Effector memory CD8-positive, alpha-beta T cell (primary cell): ENCODE data around the gene SPDYE3.
"Not testable (repeated sequence)": the region's sequence is repeated elsewhere in the genome, so short reads cannot be mapped to it uniquely, and the experiment has no call there.

Experiments used
- ATAC-seq: fragments of 150-1000 bp; cut with Tn5 transposase; replicated peaks from 2 replicates; pipeline ENCODE4 v1.10.0; 2021; ENCODE audit warnings: mild to moderate bottlenecking, moderate library complexity
- DNase-seq, 3 experiments: peaks; one replicate each; pipeline ENCODE4 v3.0.0; 2021
- H3K27ac Mint-ChIP-seq, 2 donors: one replicate each; pipeline ENCODE4 v1.8.0; 2022; ENCODE audit warnings: mild to moderate bottlenecking in 2 of 2, mixed read lengths in 2 of 2, moderate library complexity in 2 of 2
- H3K27me3 Mint-ChIP-seq, 2 donors: one replicate each; pipeline ENCODE4 v1.8.0; 2022; ENCODE audit warnings: mixed read lengths in 2 of 2
- H3K36me3 Mint-ChIP-seq: one replicate; pipeline ENCODE4 v1.8.0; 2022; ENCODE audit warnings: mild to moderate bottlenecking, moderate library complexity, mixed read lengths; ENCODE audit not compliant: insufficient read depth
- H3K4me1 Mint-ChIP-seq, 2 donors: one replicate each; pipeline ENCODE4 v1.8.0; 2022; ENCODE audit warnings: low read depth in 2 of 2, mixed read lengths in 2 of 2
- H3K4me3 Mint-ChIP-seq, 2 donors: one replicate each; pipeline ENCODE4 v1.8.0; 2022; ENCODE audit warnings: mild to moderate bottlenecking in 2 of 2, mixed read lengths in 2 of 2, moderate library complexity in 2 of 2
- H3K9me3 Mint-ChIP-seq, 2 donors: one replicate each; pipeline ENCODE4 v1.8.0; 2022; ENCODE audit warnings: mixed read lengths in 2 of 2

The SPDYE3 gene

GRCh38 chr7:100348805-100349204 is 41.3 kb downstream of the SPDYE3 start:
- peaks cover 31 to 36% of the 10 kb centered on the region in 2 donors for H3K4me1 Mint-ChIP-seq
- H3K4me3 Mint-ChIP-seq: no peak overlapping the region
- no peak for ATAC-seq
- peak overlapping the region; percentile 16 to 49 for H3K27ac Mint-ChIP-seq
- no peaks in the 10 kb centered on the region for H3K9me3 Mint-ChIP-seq
- peaks cover 76% of the 10 kb centered on the region for H3K36me3 Mint-ChIP-seq
- no peaks in the 10 kb centered on the region for H3K27me3 Mint-ChIP-seq
- DNase-seq: no peak

- Mint-ChIP-seq H3K27me3 (no peaks in the 10 kb centered on the region), H3K4me1 (peaks cover 26 to 35% of the 10 kb centered on the region in 2 donors), H3K36me3 (peaks cover 76% of the 10 kb centered on the region), H3K27ac (peak overlapping the region; percentile 8 to 94), H3K4me3 (no peak overlapping the region), H3K9me3 (no peaks in the 10 kb centered on the region)
- ATAC-seq (no peak), DNase-seq (no peak)
Measured at GRCh38 chr7:100349757-100350156, 42.3 kb downstream of the SPDYE3 start.

- Mint-ChIP-seq H3K27ac (peak overlapping the region; percentile 94), H3K9me3 (no peaks in the 10 kb centered on the region), H3K36me3 (peaks cover 84% of the 10 kb centered on the region), H3K4me3 (peak overlapping the region; percentile 91 to 95), H3K27me3 (no peaks in the 10 kb centered on the region), H3K4me1 (peaks cover 28 to 32% of the 10 kb centered on the region in 2 donors)
- ATAC-seq: peak; percentile 24
- no peak for DNase-seq
Measured at GRCh38 chr7:100351657-100352058, 44.2 kb downstream of the SPDYE3 start.

GRCh38 chr7:100352230-100352781 is 44.8 kb downstream of the SPDYE3 start:
- Mint-ChIP-seq H3K27ac (peak overlapping the region; percentile 94), H3K36me3 (peaks cover 84% of the 10 kb centered on the region)

GRCh38 chr7:100352984-100353684 is 45.6 kb downstream of the SPDYE3 start:
- H3K4me3 Mint-ChIP-seq: peak overlapping the region; percentile 91 to 95
- DNase-seq (no peak), ATAC-seq (no peak)
- peak overlapping the region; percentile 94 for H3K27ac Mint-ChIP-seq
- H3K36me3 Mint-ChIP-seq: peaks cover 84% of the 10 kb centered on the region
- no peaks in the 10 kb centered on the region for H3K27me3 Mint-ChIP-seq
- peaks cover 28 to 32% of the 10 kb centered on the region in 2 donors for H3K4me1 Mint-ChIP-seq
- H3K9me3 Mint-ChIP-seq: no peaks in the 10 kb centered on the region

More at GRCh38 chr7:100352230-100352781, 44.8 kb downstream of the SPDYE3 start:
- not testable (repeated sequence) for H3K9me3 Mint-ChIP-seq, H3K27me3 Mint-ChIP-seq
- ATAC-seq (peak; percentile 89), DNase-seq (peak in 2 of 3 experiments; percentile 35 to 38)
- Mint-ChIP-seq H3K4me3 (peak overlapping the region; percentile 91 to 95), H3K4me1 (peaks cover 28 to 32% of the 10 kb centered on the region in 2 donors)

GRCh38 chr7:100353685-100354330 is 46.3 kb downstream of the SPDYE3 start:
- Mint-ChIP-seq H3K9me3 (no peaks in the 10 kb centered on the region), H3K36me3 (peaks cover 84% of the 10 kb centered on the region), H3K27ac (peak overlapping the region; percentile 94), H3K27me3 (no peaks in the 10 kb centered on the region), H3K4me1 (peaks cover 28 to 32% of the 10 kb centered on the region in 2 donors), H3K4me3 (peak overlapping the region; percentile 91 to 95)
- DNase-seq (peak in 2 of 3 experiments; percentile 27 to 28), ATAC-seq (peak; percentile 55)

- no peak for ATAC-seq
- peaks cover 27 to 29% of the 10 kb centered on the region in 2 donors for H3K4me1 Mint-ChIP-seq
- no peaks in the 10 kb centered on the region for H3K27me3 Mint-ChIP-seq
- H3K4me3 Mint-ChIP-seq: no peak overlapping the region
- H3K27ac Mint-ChIP-seq: peak overlapping the region; percentile 77 to 94
- peaks cover 99% of the 10 kb centered on the region for H3K36me3 Mint-ChIP-seq
- H3K9me3 Mint-ChIP-seq: no peaks in the 10 kb centered on the region
- no peak for DNase-seq
Measured at GRCh38 chr7:100356416-100357068, 49.0 kb downstream of the SPDYE3 start.

GRCh38 chr7:100357131-100357561 is 49.6 kb downstream of the SPDYE3 start:
- H3K36me3 Mint-ChIP-seq: peaks cover 99% of the 10 kb centered on the region

GRCh38 chr7:100358027-100358856 is 50.7 kb downstream of the SPDYE3 start, which contains the start of gene PILRB:
Gene PILRB (plus strand): TSS chr7:100358117. CDS start chr7:100358303, 186 bp downstream.
- DNase-seq (no peak), ATAC-seq (no peak)
- no peaks in the 10 kb centered on the region for H3K9me3 Mint-ChIP-seq
- no peaks in the 10 kb centered on the region for H3K27me3 Mint-ChIP-seq
- peaks cover 100% of the 10 kb centered on the region for H3K36me3 Mint-ChIP-seq
- H3K27ac Mint-ChIP-seq: peak within 1 kb of the TSS; percentile 88 to 94
- no peak within 1 kb of the TSS for H3K4me3 Mint-ChIP-seq
- H3K4me1 Mint-ChIP-seq: peaks cover 17 to 22% of the 10 kb centered on the region in 2 donors

More at GRCh38 chr7:100357131-100357561, 49.6 kb downstream of the SPDYE3 start:
- Mint-ChIP-seq H3K9me3 (no peaks in the 10 kb centered on the region), H3K4me1 (peaks cover 23 to 27% of the 10 kb centered on the region in 2 donors), H3K4me3 (no peak overlapping the region), H3K27ac (peak overlapping the region; percentile 77 to 94), H3K27me3 (no peaks in the 10 kb centered on the region)
- DNase-seq (no peak), ATAC-seq (no peak)

- H3K4me1 Mint-ChIP-seq: peaks cover 14 to 17% of the 10 kb centered on the region in 2 donors
- no peaks in the 10 kb centered on the region for H3K9me3 Mint-ChIP-seq
- DNase-seq (no peak), ATAC-seq (no peak)
- H3K36me3 Mint-ChIP-seq: peaks cover 95% of the 10 kb centered on the region
- H3K27ac Mint-ChIP-seq: peak overlapping the region; percentile 44 to 88
- H3K4me3 Mint-ChIP-seq: no peak overlapping the region
- no peaks in the 10 kb centered on the region for H3K27me3 Mint-ChIP-seq
Measured at GRCh38 chr7:100358857-100359212, 51.3 kb downstream of the SPDYE3 start.

- H3K4me1 Mint-ChIP-seq: peaks cover 12 to 14% of the 10 kb centered on the region in 2 donors
- peaks cover 84% of the 10 kb centered on the region for H3K36me3 Mint-ChIP-seq
- no peak for DNase-seq
- H3K27ac Mint-ChIP-seq: peak overlapping the region; percentile 55 to 88
- H3K27me3 Mint-ChIP-seq: no peaks in the 10 kb centered on the region
- H3K9me3 Mint-ChIP-seq: no peaks in the 10 kb centered on the region
- no peak for ATAC-seq
- no peak overlapping the region for H3K4me3 Mint-ChIP-seq
Measured at GRCh38 chr7:100360135-100360854, 52.8 kb downstream of the SPDYE3 start.

GRCh38 chr7:100363098-100363497 is 55.6 kb downstream of the SPDYE3 start:
- Mint-ChIP-seq H3K27ac (no peak overlapping the region), H3K36me3 (peaks cover 76% of the 10 kb centered on the region), H3K27me3 (no peaks in the 10 kb centered on the region), H3K4me3 (no peak overlapping the region), H3K9me3 (no peaks in the 10 kb centered on the region), H3K4me1 (peaks cover 32% of the 10 kb centered on the region in 2 donors)
- ATAC-seq (no peak), DNase-seq (no peak)
